Stimulated activated CD4-positive, alpha-beta T cell treated with anti-CD3 and anti-CD28 coated beads, Interleukin-4, amount 100 ng/mL, for 48 hours (primary cell): ENCODE results near the gene BANF2.

ENCODE experiments used
- DNase-seq, 2 donors: peaks; one replicate each; pipeline ENCODE4 v3.0.0-alpha.2; 2020; ENCODE audit warnings: low read depth in 2 of 2

The BANF2 gene

GRCh38 chr20:17710379-17711266 is 10.9 kb downstream of the BANF2 start:
- no peak for DNase-seq

DNA sequence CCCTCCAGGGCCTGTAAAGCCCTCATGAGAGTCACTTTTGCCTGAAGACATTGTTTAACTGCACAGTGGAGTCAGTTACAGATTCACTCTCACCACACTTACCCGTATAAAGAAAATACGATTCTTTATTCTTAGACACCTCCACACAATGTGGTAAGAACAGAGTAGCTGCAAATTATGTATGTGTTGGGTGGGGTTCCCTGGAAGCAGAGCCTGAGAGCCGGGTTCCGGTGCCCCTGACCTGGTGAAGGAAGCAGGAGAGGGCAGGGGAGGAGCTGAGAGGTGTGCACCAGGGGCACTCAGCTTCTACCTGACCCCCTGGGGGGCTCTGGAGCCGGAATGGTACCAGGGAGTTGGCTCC is 11.5 kb downstream of the BANF2 start:
- DNase-seq: no peak

- no peak for DNase-seq
Observed at GRCh38 chr20:17712201-17712600, 12.4 kb downstream of the BANF2 start.

DNA sequence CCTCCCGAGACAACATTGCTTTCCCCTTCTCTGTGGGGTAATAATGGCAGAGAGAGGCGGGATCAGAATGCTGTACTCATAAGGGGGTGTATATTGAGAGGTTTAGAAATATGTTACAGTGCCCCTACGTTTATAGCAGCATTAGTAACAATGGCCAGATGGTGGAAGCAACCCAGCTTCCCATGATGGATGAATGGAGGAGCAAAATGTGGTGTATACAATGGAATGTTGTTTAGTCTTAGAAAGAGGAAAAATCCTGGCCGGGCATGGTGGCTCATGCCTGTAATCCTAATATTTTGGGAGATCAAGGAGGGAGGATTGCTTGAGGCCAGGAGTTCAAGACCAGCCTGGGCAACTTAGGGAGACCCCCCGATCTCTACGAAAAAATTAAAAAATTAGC is 12.9 kb downstream of the BANF2 start:
- no peak for DNase-seq

DNA sequence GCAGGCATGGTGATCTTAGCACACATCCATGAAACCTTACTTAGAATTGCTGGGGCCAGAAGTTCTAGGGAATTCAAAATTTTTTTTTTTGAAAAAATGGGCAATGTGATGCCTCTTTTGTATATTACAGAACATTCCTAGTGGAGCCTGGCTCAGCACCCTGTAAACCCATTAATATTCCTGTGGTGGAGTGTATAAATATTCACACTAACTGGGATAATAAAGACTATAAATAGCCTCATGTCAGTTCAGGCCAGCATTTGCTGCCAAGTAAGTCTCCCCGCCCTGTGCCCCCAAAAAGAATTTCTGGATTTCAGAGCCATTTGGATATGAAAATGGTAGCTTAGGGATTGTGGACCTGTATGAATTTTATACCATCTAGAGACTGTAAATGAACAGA is 14.8 kb downstream of the BANF2 start:
- no peak for DNase-seq

DNA sequence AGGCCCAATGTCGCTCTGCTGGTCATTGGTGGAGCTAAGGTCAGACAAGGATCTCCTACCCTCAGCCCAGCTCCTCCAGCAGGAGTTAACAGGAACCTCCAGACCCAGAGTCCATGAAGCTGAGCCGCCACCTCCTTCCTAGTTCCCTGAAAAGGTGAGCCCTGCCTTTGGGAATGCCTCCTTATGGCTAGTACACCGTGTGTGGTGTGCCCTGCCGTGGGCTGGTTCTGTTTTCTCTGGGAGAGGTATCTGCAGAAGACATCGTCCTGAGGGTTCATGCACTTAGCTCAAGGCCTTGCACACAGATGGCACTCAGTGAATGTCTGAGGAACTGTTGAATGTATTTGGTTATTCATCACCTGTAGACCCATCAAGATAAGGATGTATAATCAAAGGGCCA is 15.3 kb downstream of the BANF2 start:
- no peak for DNase-seq

DNA sequence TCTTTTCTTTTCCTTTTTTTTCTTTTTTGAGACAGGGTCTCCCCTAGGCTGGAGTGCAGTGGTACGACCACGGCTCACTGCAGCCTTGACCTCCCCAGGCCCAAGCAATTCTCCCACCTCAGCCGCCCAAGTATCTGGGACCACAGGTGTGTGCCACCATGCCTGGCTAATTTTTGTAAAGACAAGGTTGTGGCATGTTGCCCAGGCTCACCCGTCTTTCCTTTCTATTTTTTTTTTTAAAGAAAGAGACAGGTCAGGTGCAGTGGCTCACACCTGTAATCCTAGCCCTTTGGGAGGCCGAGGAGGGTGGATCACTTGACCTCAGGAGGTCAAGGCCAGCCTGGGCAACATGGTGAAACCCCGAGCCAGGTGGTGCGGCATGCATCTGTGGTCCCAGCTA is 16.6 kb downstream of the BANF2 start:
- DNase-seq: no peak

DNA sequence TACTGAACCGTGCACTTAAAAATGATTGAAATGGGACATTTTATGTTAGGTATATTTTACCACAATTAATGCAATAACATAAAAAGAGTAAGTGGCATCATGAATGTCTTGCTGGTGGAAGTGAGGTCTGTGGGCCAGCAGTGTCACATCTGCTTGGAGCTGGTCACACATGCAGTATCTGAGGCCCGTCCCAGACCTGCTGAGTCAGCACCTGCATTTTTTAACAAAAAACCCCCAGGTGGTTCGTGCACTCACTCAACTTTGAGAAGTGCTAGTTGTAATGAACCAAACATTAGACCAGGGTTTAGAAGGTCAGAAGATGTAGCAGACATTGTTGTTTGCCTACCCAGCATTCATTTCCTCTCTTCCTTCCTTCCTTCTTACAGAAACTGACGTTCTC is 21.0 kb downstream of the BANF2 start:
- no peak for DNase-seq

GRCh38 chr20:17721802-17722486 is 22.2 kb downstream of the BANF2 start:
- DNase-seq: no peak

- DNase-seq: no peak
Observed at GRCh38 chr20:17722493-17723300, 22.9 kb downstream of the BANF2 start.

- DNase-seq: no peak
Observed at GRCh38 chr20:17723301-17723691, 23.5 kb downstream of the BANF2 start.

DNA sequence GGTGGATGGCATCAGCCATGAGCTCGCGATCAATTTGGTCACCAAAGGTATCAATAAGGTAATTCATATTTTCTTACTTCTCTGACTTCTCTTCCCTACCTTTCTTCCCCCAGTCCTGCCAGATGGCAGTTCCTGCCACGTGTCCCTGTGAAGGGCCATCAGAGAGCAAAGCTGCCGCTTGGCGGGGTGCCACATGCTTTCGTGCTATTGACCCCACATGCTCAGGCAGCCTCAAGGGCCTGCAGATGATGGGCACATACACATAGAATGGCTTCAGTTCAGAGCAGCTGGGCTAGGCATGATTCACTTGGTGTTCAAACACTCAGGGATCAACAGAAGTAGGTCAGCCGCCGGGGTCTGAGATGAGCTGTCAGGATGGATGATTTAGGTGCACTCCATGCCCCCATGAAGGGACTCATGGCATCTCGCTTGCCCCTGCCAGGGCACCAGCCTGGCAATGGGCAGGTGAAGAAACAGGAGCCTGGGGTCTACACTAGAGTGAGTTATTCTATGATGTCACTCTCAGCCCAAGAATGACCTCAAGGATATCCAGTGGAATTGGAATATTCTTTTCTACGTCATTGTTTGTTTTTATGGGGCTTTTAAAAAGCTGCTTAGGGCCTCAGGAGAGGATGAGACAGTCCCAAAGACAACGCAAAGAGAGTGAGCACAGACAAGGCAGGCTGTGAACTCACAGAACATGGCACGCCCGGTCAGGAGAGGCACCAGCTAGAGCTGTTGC is 25.5 kb downstream of the BANF2 start:
- DNase-seq: no peak

- no peak for DNase-seq
Observed at GRCh38 chr20:17726902-17727301, 27.1 kb downstream of the BANF2 start.

GRCh38 chr20:17727351-17727750 is 27.6 kb downstream of the BANF2 start:
- no peak for DNase-seq

- no peak for DNase-seq
Observed at GRCh38 chr20:17728074-17728473, 28.3 kb downstream of the BANF2 start.

DNA sequence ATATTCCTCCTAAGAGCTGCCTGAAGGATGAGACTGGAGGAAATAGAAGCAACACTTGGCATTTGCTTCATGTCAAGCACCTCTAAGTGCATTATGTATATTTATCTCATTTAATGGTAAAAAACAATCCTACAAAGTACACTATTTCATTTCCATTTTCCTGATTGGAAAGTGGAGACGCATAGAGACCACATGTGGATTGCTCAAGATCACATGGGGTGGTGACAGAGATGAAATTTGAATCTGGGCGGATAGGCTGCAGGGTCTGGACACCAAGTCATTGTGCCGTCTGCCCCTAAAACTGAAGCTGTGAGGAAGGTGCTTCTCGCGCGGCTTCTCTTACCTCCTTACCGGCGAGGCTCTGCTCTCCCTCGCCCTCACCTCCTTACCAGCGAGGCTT is 30.3 kb downstream of the BANF2 start:
- no peak for DNase-seq

DNA sequence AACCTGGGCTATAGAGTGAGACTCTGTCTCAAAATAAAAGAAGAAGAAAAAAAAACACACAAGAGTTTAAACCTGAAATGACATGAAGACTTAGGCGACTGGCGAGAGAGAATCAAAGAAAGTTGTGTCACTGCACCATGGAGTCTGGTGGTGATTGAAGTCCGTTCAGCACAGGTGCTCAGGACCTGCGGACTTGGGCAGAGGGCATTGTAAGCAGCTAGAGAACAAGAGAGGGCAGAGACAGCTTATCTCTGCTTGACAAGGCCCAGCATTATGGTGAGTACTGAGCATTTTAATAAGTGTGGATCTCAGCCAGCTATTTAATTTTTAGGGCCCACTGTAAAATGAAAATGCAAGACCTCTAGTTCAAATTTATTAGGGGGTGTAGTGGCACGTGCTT is 31.5 kb downstream of the BANF2 start:
- DNase-seq: no peak

DNA sequence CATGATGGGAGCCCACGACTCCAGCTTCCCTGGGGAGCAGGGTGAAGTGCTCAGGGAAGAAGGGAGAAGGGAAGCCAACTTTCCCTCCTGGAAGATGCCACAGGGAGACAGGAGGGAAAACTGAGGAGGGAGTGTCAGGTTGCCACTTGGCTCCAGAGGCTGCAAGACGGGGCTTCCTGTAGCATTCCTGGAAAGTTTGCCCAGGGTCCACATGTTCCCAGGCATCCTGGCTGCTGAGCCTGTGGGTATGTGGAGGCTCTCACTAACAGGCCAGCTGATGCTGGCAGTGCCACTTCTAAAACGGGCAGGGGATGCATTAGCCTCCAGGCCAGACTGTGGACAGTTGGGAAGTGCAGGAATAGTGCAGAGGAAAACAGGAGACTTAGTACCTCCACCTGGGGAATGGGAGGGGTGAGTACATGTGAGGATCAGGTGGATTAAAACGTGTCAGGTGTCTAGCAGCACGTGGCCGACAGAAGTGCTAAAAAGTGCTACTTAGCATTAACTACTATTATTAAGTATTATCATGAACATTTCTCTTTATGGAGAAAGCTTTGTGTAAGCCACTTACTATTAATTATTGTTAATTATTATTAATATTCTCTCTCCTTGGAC is 33.2 kb downstream of the BANF2 start:
- no peak for DNase-seq

DNA sequence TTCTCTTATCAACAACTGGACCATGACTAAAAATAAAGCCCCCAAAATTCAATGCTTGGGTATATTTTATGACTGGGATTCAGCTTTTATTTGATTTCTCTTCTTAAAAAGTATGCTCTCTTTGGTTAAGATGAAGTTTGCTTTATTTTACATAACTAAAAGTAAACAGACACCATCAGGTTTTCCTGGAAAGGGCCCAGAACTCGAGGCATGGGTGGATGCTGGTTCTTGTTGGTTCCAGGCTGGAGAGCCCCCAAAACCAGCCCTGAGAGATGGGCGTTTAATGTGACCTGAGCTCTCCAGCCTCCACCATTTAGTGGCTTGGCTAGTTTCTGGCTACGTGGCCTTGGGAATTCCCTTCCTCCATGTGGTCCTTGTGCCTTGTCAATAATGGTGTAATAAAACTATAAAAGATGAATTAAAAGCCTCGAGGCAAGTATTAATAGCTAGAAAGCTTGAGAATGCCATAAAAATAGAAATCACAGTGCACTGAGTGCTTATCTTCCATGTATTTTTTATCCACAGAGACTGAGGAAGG is 34.1 kb downstream of the BANF2 start:
- DNase-seq: no peak

DNA sequence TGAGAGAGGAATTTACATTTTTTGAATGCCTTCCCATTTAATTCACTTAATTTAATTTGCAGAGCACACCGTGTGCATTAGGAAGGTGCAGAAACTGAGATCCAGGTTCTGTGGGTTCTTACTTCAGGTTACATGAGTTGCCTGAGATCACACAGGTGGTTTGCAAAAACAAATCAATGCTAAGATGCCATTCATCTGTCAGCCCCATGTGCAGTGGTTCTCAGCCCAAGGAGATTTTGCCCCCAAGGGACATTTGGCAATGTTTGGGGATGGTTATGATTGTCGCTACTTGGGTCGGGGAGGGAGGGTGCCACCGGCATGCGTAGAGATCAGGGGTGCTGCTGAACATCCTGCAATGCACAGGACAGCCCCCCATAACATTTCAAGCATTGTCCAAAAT is 34.6 kb downstream of the BANF2 start:
- DNase-seq: no peak

- DNase-seq: no peak
Observed at GRCh38 chr20:17735206-17735804, 35.5 kb downstream of the BANF2 start.
